BJ (cell line): ENCODE measurements around the gene HSPB7. TPM values are rescaled to one million over a fixed set of nuclear protein-coding genes. Genes with fewer than 3 reads are reported as not detected.

Experiments used
- CTCF ChIA-PET: fragments of 350-600 bp; formaldehyde crosslinking; extraction: SDS; loops from one replicate; lab custom pipeline; 2021; ENCODE audit warnings: antibody characterized with exemption, inconsistent platforms; lab: Yijun Ruan, JAX
- POLR2A ChIA-PET: fragments of 300-600 bp; sonication (Branson Sonifier 250); formaldehyde crosslinking; extraction: SDS; loops from one replicate; lab custom pipeline; 2021; ENCODE audit warnings: antibody characterized with exemption; lab: Charles Lee
- DNase-seq: peaks from one replicate; pipeline ENCODE4 v3.0.0-alpha.2; 2011; ENCODE audit warnings: low read depth
- H3K27me3 ChIP-seq: 2 replicates; pipeline ENCODE4 v1.6.0; 2011; ENCODE audit warnings: low read length; ENCODE audit not compliant: control insufficient read depth, insufficient read depth
- H3K36me3 ChIP-seq: 2 replicates; pipeline ENCODE4 v1.5.1; 2011; ENCODE audit warnings: low read length; ENCODE audit not compliant: control insufficient read depth, insufficient read depth
- H3K4me3 ChIP-seq: 2 replicates; pipeline ENCODE4 v1.5.1; 2011; ENCODE audit warnings: low read depth, mild to moderate bottlenecking, control low read depth, low read length
- CTCF ChIP-seq: IDR thresholded peaks from 2 replicates; pipeline ENCODE4 v1.5.1; 2011; ENCODE audit warnings: low read depth, mild to moderate bottlenecking, control low read depth, inconsistent platforms, low read length, moderate library complexity; ENCODE audit not compliant: insufficient read depth
- polyA plus RNA-seq: library from polyadenylated mRNA; depleted of rRNA; stranded (reverse); fragments of >200 nt; gene quantifications from 2 replicates; pipeline ENCODE4 v1.2.3, GENCODE V29; 2011

Gene HSPB7
- polyA plus RNA-seq, 1 experiment = 66.6 TPM

GRCh38 chr1:16015960-16016901 is 1.6 kb downstream of the HSPB7 start:
- Histone ChIP-seq H3K4me3 (no peak overlapping the region), H3K36me3 (no peaks in the 10 kb centered on the region), H3K27me3 (no peaks in the 10 kb centered on the region)
- CTCF ChIA-PET = interaction anchor here (0.9 kb wide), 1 partner anchor 201 kb away, joined by 6 read pairs; no protein-coding TSS in a partner anchor
- TF ChIP-seq CTCF = no peak
- POLR2A ChIA-PET = no interaction called here
- DNase-seq = no peak

DNA sequence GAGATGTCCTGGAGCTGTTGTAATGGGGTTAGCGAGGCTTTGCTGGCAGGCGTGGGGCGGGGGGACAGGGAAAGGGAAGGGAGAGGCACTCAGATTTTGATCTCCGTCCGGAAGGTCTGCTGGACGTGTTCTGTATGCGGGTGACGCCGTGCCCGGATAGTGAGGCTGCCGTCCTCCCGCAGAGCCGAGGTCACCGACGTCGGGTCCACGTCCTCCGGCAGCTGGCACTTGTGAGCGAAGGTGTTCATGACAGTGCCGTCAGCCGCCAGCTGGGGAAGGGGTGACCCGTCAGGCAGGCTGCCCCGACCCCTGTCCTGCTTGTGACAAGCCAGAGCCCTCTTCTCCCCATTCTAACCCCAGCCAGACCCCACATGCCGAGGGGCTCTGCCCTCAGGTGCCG is 2.4 kb downstream of the HSPB7 start:
- POLR2A ChIA-PET = no interaction called here
- CTCF ChIA-PET = interaction anchor here (1.1 to 6.5 kb wide), 2 partner anchors 39 to 58 kb away, joined by 3 to 53 read pairs; partner anchors contain the start of gene FAM131C

GRCh38 chr1:16014509-16015482 is 3.0 kb downstream of the HSPB7 start:
- no peak for DNase-seq
- ChIA-PET CTCF (interaction anchor here (0.7 to 6.5 kb wide), 4 partner anchors 18 to 216 kb away, joined by 3 to 53 read pairs (median 3); partner anchors contain the start of gene FAM131C), POLR2A (no interaction called here)
- no peaks in the 10 kb centered on the region for H3K27me3 ChIP-seq
- no peaks in the 10 kb centered on the region for H3K36me3 ChIP-seq
- no peak overlapping the region for H3K4me3 ChIP-seq
- no peak for TF ChIP-seq CTCF

More for the DNA sequence above, 2.4 kb downstream of the HSPB7 start:
- no peak for DNase-seq
- no peak overlapping the region for H3K4me3 ChIP-seq
- no peak for TF ChIP-seq CTCF
- H3K27me3 ChIP-seq = no peaks in the 10 kb centered on the region
- H3K36me3 ChIP-seq = no peaks in the 10 kb centered on the region

DNA sequence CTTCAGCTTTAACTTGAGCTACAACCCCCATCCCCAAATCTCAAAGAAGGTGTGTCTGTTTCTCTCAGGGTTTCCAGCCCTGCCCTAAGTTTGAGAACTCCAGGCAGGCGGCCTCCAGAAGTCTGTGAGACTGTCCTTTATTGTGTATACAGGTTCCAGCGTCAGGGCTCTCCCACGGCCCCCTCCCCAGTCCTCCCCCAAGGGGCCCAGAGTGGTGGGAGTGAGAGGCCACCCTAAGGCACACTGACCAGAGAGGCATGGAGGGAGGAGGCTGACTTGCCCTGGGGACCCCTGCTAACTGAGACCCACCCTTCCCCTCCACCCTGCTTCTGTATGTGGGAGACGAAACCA is 4.0 kb downstream of the HSPB7 start:
- Histone ChIP-seq H3K4me3 (no peak overlapping the region), H3K27me3 (no peaks in the 10 kb centered on the region), H3K36me3 (no peaks in the 10 kb centered on the region)
- DNase-seq = no peak
- POLR2A ChIA-PET = no interaction called here
- CTCF ChIA-PET = interaction anchor here (0.9 to 6.5 kb wide), 6 partner anchors 18 to 58 kb away, joined by 3 to 53 read pairs (median 4); no protein-coding TSS in a partner anchor
- no peak for TF ChIP-seq CTCF
